ENCODE measurements around the gene CHFR.

DNA sequence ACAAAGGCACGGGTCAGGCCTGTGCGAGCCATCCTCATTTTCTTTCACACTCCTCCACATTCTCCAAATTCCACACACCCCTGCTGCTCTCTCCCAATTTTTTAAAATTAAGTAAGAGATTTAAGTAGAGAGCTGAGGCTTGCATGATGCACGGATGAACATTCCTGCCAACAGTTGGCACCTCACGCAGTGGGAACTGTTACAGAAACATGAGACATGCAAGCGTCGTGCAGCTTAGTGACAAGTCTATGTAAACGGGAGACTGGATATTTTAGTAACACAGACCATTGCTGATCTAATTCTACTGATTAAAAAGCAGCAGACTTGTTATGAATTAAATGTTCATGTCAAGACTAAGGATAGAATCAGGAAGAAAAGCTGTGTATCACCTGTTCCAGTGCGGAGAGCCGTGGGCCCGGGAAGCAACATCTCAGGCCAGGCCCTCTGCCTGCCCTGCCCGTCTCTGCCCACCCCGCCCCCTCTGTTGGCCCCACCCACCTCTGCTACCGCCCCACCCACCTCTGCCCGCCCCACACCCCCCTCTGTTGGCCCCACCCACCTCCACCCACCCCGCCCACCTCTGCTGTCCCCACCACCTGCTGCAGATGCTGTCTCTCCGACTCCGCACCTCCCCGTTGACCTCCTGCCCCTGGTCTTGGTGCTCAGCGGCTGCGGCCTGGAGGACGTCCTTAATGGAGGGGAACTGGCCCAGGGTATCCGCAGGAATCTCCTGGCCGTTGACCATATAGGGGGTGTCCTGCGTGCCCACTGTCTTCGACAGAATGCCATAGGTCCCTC is 79.9 kb downstream of the CHFR start:
- TF ChIP-seq EZH2 (IDR thresholded peaks at IDR 0.05; ENCODE audit: borderline replicate concordance, low read depth, low read length) (no peak), ZNF778 (CRISPR knock-in tag; IDR thresholded peaks at IDR 0.05) (no peak), WHSC1 (IDR thresholded peaks at IDR 0.05; ENCODE audit: low read length) (no peak), USF2 (CRISPR knock-in tag; IDR thresholded peaks at IDR 0.05) (no peak), THRAP3 (IDR thresholded peaks at IDR 0.05; ENCODE audit: borderline replicate concordance) (no peak), SIN3A (IDR thresholded peaks at IDR 0.05; ENCODE audit: borderline replicate concordance in 2 of 2, control insufficient read depth in 1 of 2, low read depth in 2 of 2, low read length in 2 of 2) (no peak), CTCF (IDR thresholded peaks at IDR 0.05 in 2 of 3, conservative IDR thresholded peaks at IDR 0.05 in 1 of 3; ENCODE audit: insufficient read depth in 2 of 3, low read depth in 1 of 3, low read length in 3 of 3) (no peak)

All from K562 (cell line).